G401.6 (cell line): Measurements from ENCODE around the gene TMEM9.
"Not testable (repeated sequence)": the region's sequence is repeated elsewhere in the genome, so short reads cannot be mapped to it uniquely, and the experiment has no call there.

ENCODE experiments used
- FAIRE-seq: peaks from 2 replicates; lab custom pipeline; 2012; peaks lifted over from hg19 to GRCh38; lab: Jason Lieb, UNC

The TMEM9 gene

GRCh38 chr1:201172999-201173610 is 18.8 kb upstream of the TMEM9 start:
- FAIRE-seq: no peak

- no peak for FAIRE-seq
Measured at GRCh38 chr1:201172326-201172725, 18.1 kb upstream of the TMEM9 start.

GRCh38 chr1:201171063-201172036 is 17.1 kb upstream of the TMEM9 start:
- FAIRE-seq: peak; percentile 17

GRCh38 chr1:201170533-201171062 is 16.3 kb upstream of the TMEM9 start:
- peak; percentile 65 for FAIRE-seq

DNA sequence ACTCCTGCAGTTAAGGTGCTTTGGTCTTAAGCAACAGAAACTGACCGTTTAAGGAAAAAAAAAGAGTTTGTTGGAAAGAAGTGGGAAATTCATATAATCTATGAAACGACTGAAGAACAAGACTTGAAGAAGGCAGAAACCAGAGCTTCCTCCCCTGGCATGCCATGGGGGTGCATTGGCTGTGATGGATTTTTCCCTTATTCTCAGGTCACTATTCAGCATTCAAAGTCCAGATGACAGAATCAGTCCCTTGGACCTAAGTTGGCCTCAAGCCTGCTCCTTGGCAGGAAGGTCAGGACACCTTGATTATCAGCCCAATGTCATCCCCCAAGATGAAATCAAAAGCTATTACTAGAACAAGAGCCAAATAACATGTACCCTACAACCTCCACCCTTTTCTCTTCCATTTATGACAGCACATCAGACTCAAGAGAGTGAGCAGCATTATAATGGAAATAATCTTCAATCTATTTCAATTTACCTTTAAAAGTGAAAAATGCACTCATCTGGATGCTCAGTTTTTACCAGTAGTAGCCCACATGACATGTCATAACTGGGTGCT is 15.8 kb upstream of the TMEM9 start:
- no peak for FAIRE-seq

- FAIRE-seq: no peak
Measured at GRCh38 chr1:201169203-201169602, 14.9 kb upstream of the TMEM9 start.

GRCh38 chr1:201167041-201167991 is 13.0 kb upstream of the TMEM9 start:
- FAIRE-seq: no peak

DNA sequence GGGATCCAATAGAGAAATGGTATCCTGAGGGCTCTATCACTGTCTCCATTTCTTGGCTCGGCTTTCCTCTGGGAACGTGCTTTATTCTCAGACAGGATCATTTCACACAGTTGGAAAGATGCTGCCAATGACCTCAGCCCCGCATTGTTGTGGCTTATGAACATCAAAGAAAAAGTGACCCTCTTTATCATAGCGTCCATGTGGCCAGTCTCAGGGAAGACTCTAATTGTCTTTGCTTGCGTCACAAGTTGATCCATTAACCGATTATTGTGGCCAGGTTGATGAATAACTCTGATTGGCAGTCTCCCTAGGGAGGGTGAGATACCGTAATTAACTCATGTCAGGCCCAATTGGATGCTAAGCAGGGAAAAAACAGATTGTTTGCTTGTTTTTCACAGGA is 10.4 kb upstream of the TMEM9 start:
- FAIRE-seq: no peak

GRCh38 chr1:201163707-201164106 is 9.4 kb upstream of the TMEM9 start:
- no peak for FAIRE-seq

DNA sequence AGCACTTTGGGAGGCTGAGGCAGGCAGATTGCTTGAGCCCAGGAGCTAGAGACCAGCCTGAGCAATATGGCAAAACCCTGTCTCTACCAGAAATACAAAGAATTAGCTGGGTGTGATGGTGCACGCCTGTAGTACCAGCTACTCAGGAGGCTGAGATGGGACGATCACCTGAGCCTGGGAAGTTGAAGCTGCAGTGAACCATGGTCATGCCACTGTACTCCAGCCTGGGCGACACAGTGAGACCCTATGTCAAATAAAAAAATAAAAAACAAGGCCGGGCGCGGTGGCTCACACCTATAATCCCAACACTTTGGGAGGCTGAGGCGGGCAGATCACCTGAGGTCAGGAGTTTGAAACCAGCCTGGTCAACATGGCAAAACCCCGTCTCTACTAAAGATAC is 8.8 kb upstream of the TMEM9 start:
- not testable (repeated sequence) for FAIRE-seq

GRCh38 chr1:201157949-201158348 is 3.7 kb upstream of the TMEM9 start:
- FAIRE-seq: no peak

DNA sequence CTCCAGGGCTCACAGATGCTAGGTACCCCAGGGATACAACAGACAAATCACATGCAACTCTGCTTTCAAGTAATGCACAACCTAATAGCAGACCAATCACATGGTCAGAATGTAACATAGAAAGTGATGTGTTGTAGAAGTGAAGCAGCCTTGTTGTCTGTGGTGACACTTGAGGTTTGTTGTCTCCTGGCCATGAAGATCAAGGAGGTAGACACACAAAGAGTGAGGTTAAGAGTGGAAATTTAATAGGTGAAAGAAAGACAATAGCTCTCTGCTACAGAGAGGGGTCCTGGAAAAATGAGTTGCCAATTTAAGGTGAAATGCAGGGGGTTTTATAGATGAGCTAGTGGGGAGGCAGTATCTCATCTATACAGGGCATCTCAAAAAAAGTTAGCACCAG is 2.5 kb upstream of the TMEM9 start:
- no peak for FAIRE-seq

DNA sequence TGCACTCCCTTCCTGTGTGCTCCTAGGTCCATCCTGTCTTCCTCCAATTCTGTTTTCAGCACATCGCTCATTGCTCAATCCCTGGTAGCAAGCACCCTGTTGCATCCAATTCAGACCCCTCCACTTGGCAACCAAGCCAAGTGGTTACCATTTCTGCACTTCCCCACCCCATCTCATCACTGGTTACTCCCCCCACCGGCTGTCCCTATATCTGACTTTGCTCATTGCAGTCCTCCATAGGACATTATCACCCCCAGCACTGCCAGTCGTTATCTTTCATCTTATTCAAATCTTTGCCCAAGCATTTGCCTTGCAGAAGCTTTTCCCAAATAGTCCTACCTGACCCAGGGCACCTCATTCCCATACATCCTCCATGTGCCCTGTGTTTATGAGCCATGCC is 2.1 kb upstream of the TMEM9 start:
- no peak for FAIRE-seq

GRCh38 chr1:201155354-201155753 is 1.1 kb upstream of the TMEM9 start:
- FAIRE-seq: no peak

DNA sequence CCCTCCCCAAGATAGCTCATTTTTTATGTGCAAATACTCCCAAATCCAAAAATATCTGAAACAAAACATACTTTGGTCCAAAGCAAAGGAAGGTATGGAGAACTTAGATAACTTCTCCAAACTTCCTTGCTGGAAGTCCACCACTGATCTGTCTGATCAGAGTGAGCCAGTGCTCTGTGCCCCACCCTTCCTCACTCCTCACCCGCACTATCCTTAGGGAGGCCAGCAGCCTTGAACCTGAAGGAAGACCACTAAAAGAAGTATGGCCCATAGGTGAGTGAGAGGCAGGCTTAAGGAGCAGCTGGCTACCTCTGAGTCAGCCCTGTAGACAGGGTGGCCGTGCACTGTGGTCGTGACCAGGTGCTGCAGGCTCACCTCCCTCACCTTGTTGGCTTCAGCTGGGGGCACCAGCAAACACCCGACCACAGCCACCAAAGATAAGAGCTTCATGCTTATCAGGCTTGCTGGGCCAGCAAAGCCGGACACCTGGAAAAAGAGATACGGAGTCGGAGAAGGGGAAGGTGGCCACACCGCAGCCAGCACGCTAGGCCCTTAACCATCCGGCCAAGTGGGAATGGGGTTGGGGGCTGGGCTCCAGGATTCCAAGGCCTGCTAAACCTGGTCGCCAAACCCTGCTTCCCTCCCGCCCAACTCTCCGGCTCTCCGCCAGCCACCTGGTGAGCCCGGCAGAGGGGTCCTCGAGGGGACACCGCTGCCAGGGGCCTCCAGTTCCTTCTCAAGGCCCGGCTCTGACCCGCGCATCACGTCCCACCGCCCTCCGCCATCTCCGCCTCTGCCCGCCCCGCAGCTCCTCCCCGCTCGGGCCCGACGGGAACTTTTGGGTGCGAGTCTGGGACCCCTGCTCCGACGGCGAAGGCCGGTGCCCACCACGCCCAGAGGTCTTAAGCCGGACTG is 543 bp downstream of the TMEM9 start:
- FAIRE-seq: no peak

DNA sequence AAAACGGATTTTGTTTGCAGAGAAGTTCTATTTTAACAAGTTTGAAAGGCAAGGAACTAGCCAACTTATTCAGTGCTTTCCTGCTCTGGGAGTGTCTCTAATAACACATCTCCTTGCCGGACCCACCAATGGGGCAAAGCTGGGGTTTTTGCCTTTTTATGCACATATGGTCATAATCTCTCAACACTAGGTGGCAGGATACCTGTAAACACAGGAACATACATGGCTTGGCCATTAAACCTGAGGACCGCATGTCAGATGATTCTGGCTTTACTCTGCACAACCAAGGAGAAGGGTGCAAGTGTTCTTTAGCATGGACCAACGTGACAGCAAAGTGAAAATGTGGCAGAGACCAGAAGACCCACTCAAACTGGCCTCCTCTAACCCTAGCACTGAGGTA is 4.9 kb downstream of the TMEM9 start:
- no peak for FAIRE-seq

- no peak for FAIRE-seq
Measured at GRCh38 chr1:201147396-201148015, 6.8 kb downstream of the TMEM9 start.

- FAIRE-seq: no peak
Measured at GRCh38 chr1:201146626-201147390, 7.5 kb downstream of the TMEM9 start.

GRCh38 chr1:201145816-201146215 is 8.5 kb downstream of the TMEM9 start:
- FAIRE-seq: no peak

DNA sequence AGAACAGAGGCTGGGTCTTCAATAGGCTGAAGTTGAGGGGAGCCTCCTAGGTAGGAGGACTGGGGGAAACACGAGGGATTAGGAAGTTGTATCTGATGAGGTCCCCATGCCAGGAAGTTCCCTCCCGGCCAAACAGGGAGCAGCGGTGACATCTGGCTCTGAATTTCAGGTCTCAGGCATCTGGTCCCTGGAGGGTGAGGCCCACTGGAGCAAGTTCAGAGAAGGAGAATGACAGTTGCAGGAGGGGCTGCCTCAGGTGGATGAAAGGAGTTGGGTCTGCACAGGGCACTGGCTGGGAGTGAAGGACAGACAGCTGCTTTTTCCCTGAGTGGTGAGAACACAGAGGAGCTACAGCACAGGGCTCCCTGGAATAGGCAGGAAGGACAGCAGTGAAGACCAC is 9.1 kb downstream of the TMEM9 start:
- no peak for FAIRE-seq
